HG02938 (cell line): ENCODE data around the gene OR10AD1.
A peak's percentile ranks its signal among the peaks of the same experiment; 100 is the strongest.
"Not testable (repeated sequence)": the region's sequence is repeated elsewhere in the genome, so short reads cannot be mapped to it uniquely, and the experiment has no call there.

Experiments used
- ATAC-seq: cut with Tn5 transposase; IDR thresholded peaks from one replicate; pipeline ENCODE4 v1.9.1; 2021; ENCODE audit warnings: mild to moderate bottlenecking, moderate library complexity; ENCODE audit not compliant: unreplicated experiment

OR10AD1 gene

GRCh38 chr12:48203192-48203591 is at the start of gene OR10AD1:
Gene OR10AD1, minus strand, starts transcription at chr12:48203292. Its CDS starts 0 bp downstream, at chr12:48203292.
- no peak for ATAC-seq

DNA sequence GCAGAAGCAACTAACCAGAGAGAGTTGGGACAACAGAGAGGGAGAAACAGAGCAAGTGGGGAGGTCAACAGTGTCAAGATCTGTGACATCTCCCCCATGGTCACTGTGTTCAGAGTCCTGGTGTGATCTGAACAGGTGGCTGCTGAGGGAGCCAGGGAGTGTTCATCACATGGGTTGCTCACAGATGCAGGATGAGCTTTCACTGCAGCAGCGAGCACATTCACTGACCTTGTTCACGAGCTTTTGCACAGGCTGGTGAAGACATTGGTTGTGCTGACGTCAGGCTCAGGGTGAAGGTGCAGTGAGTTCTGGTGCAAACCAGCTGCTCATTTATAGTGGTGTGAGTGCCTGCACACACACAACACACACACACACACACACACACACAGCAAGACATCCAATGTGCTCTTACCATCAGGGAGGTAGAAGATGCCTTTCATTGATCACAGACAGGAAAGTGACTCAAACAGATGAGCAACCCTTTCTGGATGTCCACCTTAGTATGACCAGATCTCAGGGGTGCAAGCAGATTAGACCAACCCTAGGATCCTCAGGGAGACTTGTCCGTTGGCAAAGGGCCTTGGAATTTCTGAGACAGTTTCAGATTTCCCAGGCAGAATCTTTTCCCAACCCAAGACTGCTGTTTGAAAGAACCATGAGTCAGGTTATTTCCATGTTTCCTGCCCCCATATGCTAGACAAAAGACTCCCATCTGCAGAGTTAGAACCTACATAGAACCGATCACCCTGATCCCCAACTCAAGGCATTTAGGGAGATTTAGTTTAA is 44.3 kb upstream of the OR10AD1 start:
- no peak for ATAC-seq

- ATAC-seq: no peak
These were observed 34.1 kb upstream of the OR10AD1 start for GRCh38 chr12:48237162-48237561.

GRCh38 chr12:48235796-48236333 is 32.8 kb upstream of the OR10AD1 start:
- no peak for ATAC-seq

- ATAC-seq: not testable (repeated sequence)
These were observed 28.3 kb upstream of the OR10AD1 start for GRCh38 chr12:48231169-48231958.

DNA sequence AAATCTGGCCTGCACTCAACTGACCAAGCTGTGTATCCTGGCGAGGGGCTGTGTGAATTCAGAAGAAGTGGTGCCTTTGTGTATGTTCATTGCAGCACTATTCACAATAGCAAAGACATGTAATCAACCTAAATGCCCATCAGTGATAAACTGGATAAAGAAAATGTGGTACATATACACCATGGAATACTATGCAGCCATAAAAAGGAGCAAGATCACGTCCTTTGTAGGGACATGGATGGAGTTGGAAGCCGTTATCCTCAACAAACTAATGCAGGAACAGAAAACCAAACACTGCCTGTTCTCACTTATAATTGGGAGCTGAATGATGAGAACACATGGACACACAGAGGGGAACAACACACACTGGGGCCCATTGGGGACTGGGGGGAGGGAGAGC is 21.4 kb upstream of the OR10AD1 start:
- not testable (repeated sequence) for ATAC-seq

- ATAC-seq: no peak
These were observed 18.6 kb upstream of the OR10AD1 start for GRCh38 chr12:48221645-48222044.

DNA sequence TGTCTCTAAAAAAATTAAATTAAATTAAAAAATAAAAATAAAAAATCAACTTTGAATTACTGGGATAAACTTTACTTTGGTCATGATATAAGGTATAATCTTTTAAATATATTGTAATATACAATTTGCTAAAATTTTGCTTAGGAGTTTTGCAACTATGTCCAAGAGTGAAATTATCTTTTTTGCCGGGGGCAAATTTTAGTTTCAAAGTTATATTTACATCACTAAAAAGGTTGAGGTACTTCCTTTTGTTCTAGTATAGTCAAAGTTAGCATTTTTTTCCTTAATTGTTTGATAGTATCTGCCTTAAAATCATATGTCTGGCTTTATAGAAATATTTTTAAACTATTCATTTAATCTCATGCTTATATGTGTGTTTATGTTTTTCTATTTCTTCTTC is 17.6 kb upstream of the OR10AD1 start:
- ATAC-seq: no peak

DNA sequence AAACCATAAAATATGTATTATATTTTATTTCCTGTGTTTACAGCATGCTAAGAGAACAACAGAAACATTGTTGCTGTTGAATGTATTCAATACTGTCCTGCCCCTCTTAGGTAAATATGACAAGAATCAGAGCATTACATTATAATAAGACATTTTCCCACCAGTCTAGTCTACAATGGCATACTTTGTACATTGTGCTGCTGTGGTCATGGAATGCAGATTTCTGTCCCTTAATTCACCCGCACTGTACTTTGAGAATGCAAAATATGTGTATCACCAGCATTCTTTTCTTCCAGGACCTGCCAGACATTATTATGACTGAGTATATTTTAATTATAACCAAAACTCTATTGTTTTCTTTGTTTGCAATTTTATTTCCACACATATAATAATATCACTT is 16.5 kb upstream of the OR10AD1 start:
- no peak for ATAC-seq

DNA sequence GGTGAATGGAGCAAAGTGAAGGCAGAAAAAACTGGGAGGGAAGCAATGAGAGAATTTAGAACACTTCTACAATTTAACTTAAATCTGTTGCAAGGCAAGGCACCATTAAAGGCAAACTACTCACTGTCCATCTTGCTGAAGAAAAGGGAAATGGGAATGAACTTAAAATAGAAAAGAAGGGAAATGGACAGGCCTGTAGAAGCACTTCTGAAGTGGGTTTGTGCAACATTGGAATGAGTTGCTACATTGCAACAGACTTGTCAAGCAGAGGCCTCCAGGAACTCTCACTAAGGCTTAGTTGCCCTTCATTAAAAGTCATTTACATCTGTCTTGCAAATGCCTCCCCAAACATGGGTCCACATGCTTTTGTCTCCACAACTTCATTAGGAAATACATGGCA is 13.7 kb upstream of the OR10AD1 start:
- ATAC-seq: no peak

DNA sequence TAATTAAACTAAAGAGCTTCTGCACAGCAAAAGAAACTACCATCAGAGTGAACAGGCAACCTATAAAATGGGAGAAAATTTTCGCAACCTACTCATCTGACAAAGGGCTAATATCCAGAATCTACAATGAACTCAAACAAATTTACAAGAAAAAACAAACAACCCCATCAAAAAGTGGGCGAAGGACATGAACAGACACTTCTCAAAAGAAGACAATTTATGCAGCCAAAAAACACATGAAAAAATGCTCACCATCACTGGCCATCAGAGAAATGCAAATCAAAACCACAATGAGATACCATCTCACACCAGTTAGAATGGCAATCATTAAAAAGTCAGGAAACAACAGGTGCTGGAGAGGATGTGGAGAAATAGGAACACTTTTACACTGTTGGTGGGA is 6.4 kb upstream of the OR10AD1 start:
- ATAC-seq: not testable (repeated sequence)

DNA sequence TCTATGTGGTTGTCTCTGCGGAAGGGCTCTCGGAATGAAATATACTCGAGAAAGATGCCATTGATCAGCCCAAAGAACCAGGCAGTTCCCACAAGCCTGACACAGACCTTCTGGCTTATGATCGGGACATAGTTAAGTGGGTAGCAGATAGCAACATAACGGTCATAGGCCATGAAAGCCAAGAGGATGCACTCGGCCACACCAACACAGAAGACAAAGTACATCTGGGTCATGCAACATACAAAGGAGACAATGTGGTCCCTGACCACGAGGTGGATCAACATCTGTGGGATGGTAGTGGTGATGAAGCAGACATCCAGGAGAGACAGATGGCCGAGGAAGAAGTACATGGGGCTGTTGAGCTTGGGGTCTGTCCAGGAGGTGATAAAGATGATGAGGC is 326 bp downstream of the OR10AD1 start:
- no peak for ATAC-seq

DNA sequence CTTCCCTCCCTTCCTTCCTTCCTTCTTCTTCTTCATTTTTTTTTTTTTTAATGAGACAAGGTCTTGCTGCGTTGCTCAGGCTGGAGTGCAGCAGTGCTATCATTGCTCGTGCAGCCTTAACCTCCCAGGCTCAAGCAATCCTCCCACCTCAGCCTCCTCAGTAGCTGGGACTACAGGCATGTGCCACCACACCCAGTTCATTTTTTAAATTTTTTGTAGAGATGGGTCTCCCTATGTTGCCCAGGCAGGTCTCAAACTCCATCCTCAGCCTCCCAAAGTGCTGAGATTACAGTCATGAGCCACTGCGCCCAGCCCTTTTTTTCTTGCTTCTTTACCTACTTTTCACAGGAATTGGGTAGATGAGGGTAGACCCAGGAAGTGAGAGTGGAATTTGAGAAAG is 1.6 kb downstream of the OR10AD1 start:
- ATAC-seq: no peak

DNA sequence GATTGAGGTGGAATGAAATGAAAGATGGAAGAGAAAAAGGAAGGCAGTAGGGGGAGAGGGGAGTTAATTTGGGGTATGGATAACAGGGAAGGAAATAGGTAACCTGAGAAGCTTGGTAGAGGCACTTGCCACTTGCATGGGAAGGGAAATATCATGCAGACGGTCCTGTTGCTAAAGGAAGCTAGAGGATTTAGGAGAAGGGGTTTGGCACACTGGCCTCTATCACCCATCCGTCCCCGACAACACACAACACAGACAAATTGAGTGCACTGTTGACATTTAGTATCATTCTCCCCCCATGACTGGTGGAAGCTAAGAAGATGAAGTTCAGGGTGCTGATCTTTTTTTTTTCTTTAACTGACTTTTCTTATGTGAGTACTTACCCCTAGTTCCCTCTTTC is 2.0 kb downstream of the OR10AD1 start:
- ATAC-seq: no peak

DNA sequence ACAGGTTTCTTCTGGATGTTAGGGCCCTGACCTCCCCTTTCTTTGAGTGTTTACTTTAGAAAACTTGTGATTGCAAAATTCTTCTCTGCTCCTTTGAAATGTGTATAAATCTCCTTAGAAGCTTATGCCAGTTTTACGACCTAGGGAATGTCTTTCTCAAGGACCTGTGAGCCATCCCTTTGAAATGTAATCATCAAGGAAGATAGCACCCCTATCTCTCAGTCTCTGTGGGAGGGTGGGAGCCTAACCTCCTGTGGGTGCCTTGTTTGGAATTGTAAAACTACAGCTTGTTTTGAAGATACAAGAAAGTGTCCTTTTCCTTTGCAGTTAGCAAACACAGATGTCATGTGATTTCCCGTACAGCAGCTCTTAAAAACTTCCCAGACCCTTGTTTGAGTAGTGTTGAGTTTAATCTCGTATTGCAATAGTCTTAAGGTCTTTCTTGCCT is 3.3 kb downstream of the OR10AD1 start:
- no peak for ATAC-seq

- no peak for ATAC-seq
These were observed 4.1 kb downstream of the OR10AD1 start for GRCh38 chr12:48198985-48199384.

- no peak for ATAC-seq
These were observed 4.5 kb downstream of the OR10AD1 start for GRCh38 chr12:48198672-48198971.

- ATAC-seq: peak; percentile 99
These were observed 5.0 kb downstream of the OR10AD1 start for GRCh38 chr12:48197971-48198671.

DNA sequence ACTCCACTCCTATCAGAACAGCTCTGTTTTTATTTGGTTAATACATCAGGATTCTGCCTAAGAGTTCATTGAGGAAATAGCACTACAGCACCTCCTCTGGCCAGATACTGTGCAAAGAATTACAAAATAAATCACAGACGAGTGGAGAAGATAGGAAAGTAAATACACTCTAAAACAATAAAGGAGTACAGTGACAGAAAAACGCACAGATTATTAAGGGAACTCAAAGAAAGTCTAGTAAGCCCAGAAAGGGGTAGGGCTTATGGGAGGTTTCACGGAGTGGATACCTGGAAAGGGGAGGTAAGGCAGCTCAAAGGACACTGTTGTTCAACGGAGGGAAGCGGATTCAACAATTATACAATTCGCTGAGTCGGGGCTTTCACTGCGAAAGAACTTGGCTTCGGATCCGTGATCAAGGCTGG is 5.5 kb downstream of the OR10AD1 start:
- ATAC-seq: peak; percentile 31

GRCh38 chr12:48194799-48195201 is 8.3 kb downstream of the OR10AD1 start:
- no peak for ATAC-seq

DNA sequence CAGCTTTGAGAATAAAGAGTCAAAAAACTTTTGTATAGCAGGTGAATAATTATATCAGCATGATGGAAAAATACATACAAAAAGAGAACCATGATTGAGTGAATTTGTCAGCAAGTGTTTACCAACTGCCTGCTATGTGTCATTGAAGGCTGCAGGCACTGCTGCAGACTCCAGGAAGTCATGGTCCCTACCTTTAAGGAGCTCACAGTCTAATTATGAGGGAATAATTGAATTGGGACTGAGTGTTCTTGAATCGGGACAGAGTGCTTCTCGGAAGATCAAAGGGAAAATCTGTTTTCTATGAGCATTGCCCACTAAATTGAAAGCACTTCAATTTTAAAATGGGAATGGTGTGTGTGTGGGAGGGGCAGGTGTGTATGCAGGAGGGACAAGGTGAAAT is 9.5 kb downstream of the OR10AD1 start:
- no peak for ATAC-seq
